K562 (cell line): ENCODE results near the gene LIN9. TPM values are rescaled to one million over a fixed set of nuclear protein-coding genes. Genes with fewer than 3 reads are reported as not detected.

Experiments
- ATAC-seq: fragments of 200-7000 bp; cut with Tn5 transposase; 3 replicates; pipeline ENCODE4 v1.9.1; 2020; ENCODE audit warnings: moderate library complexity
- BruUV-seq: library from RNA; stranded (reverse); fragments of 400-500 nt; replicated peaks from 2 replicates; lab custom pipeline; 2021; lab: Mats Ljungman, UMichigan
- CTCF ChIA-PET: fragments of 300-600 bp; formaldehyde crosslinking; extraction: SDS; loops from one replicate; lab custom pipeline; 2021; ENCODE audit warnings: low intra/inter-chr PET ratio; lab: Yijun Ruan, JAX
- POLR2A ChIA-PET: fragments of 300-600, 350-650 bp; sonication (Branson Sonifier 250); formaldehyde crosslinking; extraction: SDS; loops from one replicate; lab custom pipeline; 2021; ENCODE audit warnings: antibody characterized with exemption, inconsistent platforms; lab: Yijun Ruan, JAX
- DNase-seq, 4 experiments: peaks; one replicate each; pipeline versions ENCODE4 v3.0.0 to v3.0.0-alpha.2; 2011 to 2018; ENCODE audit warnings: low spot score in 3 of 4, mixed read lengths in 3 of 4; ENCODE audit errors: extremely low read depth in 1 of 4
- FAIRE-seq: peaks from 2 replicates; lab custom pipeline; 2011; peaks lifted over from hg19 to GRCh38; lab: Jason Lieb, UNC
- H2AFZ ChIP-seq: 2 replicates; pipeline ENCODE4 v1.6.0; 2011; ENCODE audit warnings: low read depth, low read length, control low read depth, inconsistent platforms
- H3K27ac ChIP-seq: fragments of 200-600 bp; 3 replicates; pipeline ENCODE4 v1.8.0; 2011; ENCODE audit warnings: low read depth, mild to moderate bottlenecking, control low read depth, inconsistent platforms, low read length, moderate library complexity, mixed read lengths; ENCODE audit errors: extremely low read depth
- H3K27me3 ChIP-seq, 2 experiments: fragments of 300-600 bp in 1 of 2; 2 replicates in 1 of 2; 3 replicates in 1 of 2; pipeline versions ENCODE4 v1.6.0 to v1.8.0; 2011; ENCODE audit warnings: inconsistent platforms in 2 of 2, low read length in 2 of 2, mild to moderate bottlenecking in 1 of 2, mixed read lengths in 1 of 2, moderate library complexity in 1 of 2; ENCODE audit not compliant: control insufficient read depth in 2 of 2, insufficient read depth in 2 of 2
- H3K36me3 ChIP-seq: fragments of 300-600 bp; 3 replicates; pipeline ENCODE4 v1.8.0; 2011; ENCODE audit warnings: mild to moderate bottlenecking, low read length, inconsistent platforms; ENCODE audit not compliant: control insufficient read depth, insufficient read depth
- H3K4me1 ChIP-seq, 2 experiments: fragments of 200-600 bp in 1 of 2; replicated peaks in 1 of 2; 2 replicates in 1 of 2; 3 replicates in 1 of 2; pipeline versions ENCODE4 v1.5.1 to v1.8.0; 2011; ENCODE audit warnings: inconsistent platforms in 2 of 2, low read length in 2 of 2, mild to moderate bottlenecking in 1 of 2, mixed read lengths in 1 of 2, moderate library complexity in 1 of 2; ENCODE audit not compliant: control insufficient read depth in 2 of 2, insufficient read depth in 2 of 2
- H3K4me2 ChIP-seq: 2 replicates; pipeline ENCODE4 v1.6.1; 2011; ENCODE audit warnings: low read length, control low read depth, inconsistent platforms, mixed read lengths; ENCODE audit not compliant: insufficient read depth
- H3K4me3 ChIP-seq: fragments of 200-600 bp; sonication (generic), shearing (Covaris generic); 2 replicates; pipeline ENCODE4 v1.5.1; 2016; ENCODE audit warnings: control low read depth, inconsistent platforms
- H3K79me2 ChIP-seq: fragments of 200-600 bp; 3 replicates; pipeline ENCODE4 v1.8.0; 2011; ENCODE audit warnings: low read length, inconsistent platforms; ENCODE audit not compliant: control insufficient read depth, insufficient read depth
- H3K9ac ChIP-seq, 2 experiments: 2 replicates each; pipeline versions ENCODE4 v1.6.0 to v1.6.1; 2011; ENCODE audit warnings: low read depth in 2 of 2, low read length in 2 of 2, control low read depth in 1 of 2, inconsistent platforms in 1 of 2, mild to moderate bottlenecking in 1 of 2, mixed read lengths in 1 of 2; ENCODE audit not compliant: insufficient read depth in 1 of 2
- H3K9me1 ChIP-seq: one replicate; pipeline ENCODE4 v1.6.0; 2011; ENCODE audit warnings: inconsistent platforms, mild to moderate bottlenecking, low read length, moderate library complexity; ENCODE audit not compliant: control insufficient read depth, insufficient read depth
- H3K9me3 ChIP-seq: replicated peaks from 2 replicates; pipeline ENCODE4 v1.5.1; 2011; ENCODE audit warnings: low read depth, low read length, inconsistent platforms; ENCODE audit not compliant: control insufficient read depth, insufficient read depth
- H4K20me1 ChIP-seq: replicated peaks from 2 replicates; pipeline ENCODE4 v1.6.1; 2011; ENCODE audit warnings: low read length, inconsistent platforms, mixed read lengths; ENCODE audit not compliant: control insufficient read depth, insufficient read depth
- BRF1 ChIP-seq: IDR thresholded peaks from 3 replicates; pipeline ENCODE4 v1.6.1; 2011; ENCODE audit warnings: borderline replicate concordance, mild to moderate bottlenecking; ENCODE audit not compliant: insufficient read length; ENCODE audit errors: extremely low read depth
- CEBPB ChIP-seq: fragments of 450-650 bp; IDR thresholded peaks from 2 replicates; pipeline ENCODE4 v1.6.1; 2016; ENCODE audit warnings: missing genetic modification characterization, missing compliant biosample characterization
- CEBPG ChIP-seq, 3 experiments: fragments of 200-800 bp in 1 of 3; sonication (Bioruptor generic) in 1 of 3; sonication (generic) in 1 of 3; formaldehyde crosslinking in 1 of 3; IDR thresholded peaks in 2 of 3; conservative IDR thresholded peaks in 1 of 3; 2 replicates each; pipeline versions ENCODE4 v1.6.1 to v1.8.0; 2016 to 2022; ENCODE audit warnings: missing compliant biosample characterization in 2 of 3, missing genetic modification characterization in 2 of 3, mild to moderate bottlenecking in 1 of 3, missing genetic modification reagents in 1 of 3
- FOSL1 ChIP-seq: fragments of 200-800 bp; sonication (Bioruptor generic); conservative IDR thresholded peaks from 2 replicates; pipeline ENCODE4 v1.6.1; 2016; ENCODE audit warnings: missing genetic modification characterization, missing compliant biosample characterization
- NFIX ChIP-seq: fragments of 250-450 bp; sonication (Bioruptor Pico); IDR thresholded peaks from 2 replicates; pipeline ENCODE4 v1.4.0; 2020; ENCODE audit warnings: low read depth, mild to moderate bottlenecking, moderate library complexity
- SREBF2 ChIP-seq: sonication (generic); formaldehyde crosslinking; IDR thresholded peaks from 2 replicates; pipeline ENCODE4 v1.4.0; 2020; ENCODE audit warnings: mild to moderate bottlenecking, missing genetic modification reagents
- WGBS: fragments of 100-300 bp; shearing (Covaris generic); methylation state at CpG from one replicate; pipeline ENCODE4 v1.1.6; 2016; ENCODE audit warnings: low coverage, mixed read lengths; ENCODE audit not compliant: insufficient coverage; ENCODE audit errors: missing lambda C conversion rate; 5-methylcytosine and 5-hydroxymethylcytosine counted together
- in situ Hi-C: fragments of 300-500 bp; cut with MboI; formaldehyde crosslinking; loops from 4 replicates; pipeline ENCODE4 v1.15.0; 2018; ENCODE audit warnings: inconsistent platforms, mixed read lengths
- intact Hi-C: fragments of 100-400 bp; cut with micrococcal nuclease; formaldehyde crosslinking; loops from 2 replicates; pipeline ENCODE4 v1.14.2; 2022
- polyA plus RNA-seq, 8 experiments: library from polyadenylated mRNA; depleted of rRNA in 4 of 8; stranded (reverse) in 5 of 8; unstranded in 3 of 8; fragments of >200 nt; fragmentation: Nextera tagmentation in 2 of 8; fragmentation: Illumina TruSeq in 1 of 8; extraction: Ambion mirVana in 2 of 8; extraction: Trizol in 1 of 8; gene quantifications; 2 replicates each; pipeline versions ENCODE4 v1.2.1 to v1.2.3, GENCODE V29; 2011 to 2014; ENCODE audit warnings: inconsistent platforms in 1 of 8, missing spikeins in 1 of 8
- total RNA-seq, 7 experiments: library from RNA; depleted of rRNA in 6 of 7; stranded (reverse); fragments of >200 nt in 6 of 7; fragmentation: Illumina TruSeq in 2 of 7; extraction: Trizol in 2 of 7; gene quantifications; 2 replicates each; pipeline versions ENCODE4 v1.2.1 to v1.2.3, GENCODE V29; 2011 to 2021; ENCODE audit warnings: low replicate concordance in 1 of 7
- TF ChIP-seq, protein P1 (sequence below): sonication (generic); IDR thresholded peaks from 2 replicates; pipeline ENCODE4 v1.6.1; 2016
- TF ChIP-seq, protein P2 (sequence below): fragments of 450-650 bp; IDR thresholded peaks from 2 replicates; pipeline ENCODE4 v1.6.1; 2016; ENCODE audit warnings: missing biosample characterization, missing genetic modification characterization

The LIN9 gene
- total and polyA plus RNA-seq, 9 of the 15 experiments (the other 6 are each of a cell fraction or from before 2014, with no cell fraction given), result 18.8 to 33.0 (median 25.5) TPM

DNA sequence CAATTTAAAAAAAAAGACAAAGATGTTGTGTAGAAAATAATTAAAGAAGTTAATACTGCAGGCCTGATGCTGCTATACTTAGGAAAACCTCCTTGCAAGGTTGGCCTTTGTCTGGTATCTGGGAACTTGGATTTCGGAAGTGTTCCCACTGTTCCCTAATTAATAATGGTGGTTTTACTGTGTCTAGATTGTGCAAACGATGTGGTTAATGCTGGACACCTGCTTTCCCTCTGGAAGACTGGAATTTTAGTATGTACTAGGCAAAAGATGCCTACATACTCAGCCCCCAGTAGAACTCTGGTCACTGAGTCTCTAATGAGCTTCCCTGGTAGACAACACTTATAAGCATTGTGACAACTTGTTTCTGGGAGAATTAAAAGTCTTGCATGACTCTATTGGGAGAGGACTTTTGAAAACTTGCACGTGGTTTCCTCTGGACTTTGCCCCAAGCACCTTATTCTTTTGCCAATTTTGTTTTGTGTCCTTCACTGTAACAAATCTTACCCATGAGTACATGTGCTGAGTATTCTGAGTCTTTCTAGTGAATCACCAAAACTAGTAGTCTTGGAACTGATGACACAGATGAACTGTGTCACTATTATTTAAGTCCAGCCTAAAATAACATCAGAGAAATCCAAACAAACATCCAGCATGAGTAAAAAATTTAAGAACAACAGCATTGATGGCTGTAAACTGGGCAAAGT, 40.4 kb downstream of the LIN9 start:
- Histone ChIP-seq H3K9ac (no peak overlapping the region), H3K4me3 (no peak overlapping the region), H3K9me1 (no peaks in the 10 kb centered on the region), H3K79me2 (no peaks in the 10 kb centered on the region), H3K4me2 (no peak overlapping the region), H3K9me3 (no peaks in the 10 kb centered on the region), H2AFZ (no peak overlapping the region), H3K4me1 (no peaks in the 10 kb centered on the region), H4K20me1 (no peaks in the 10 kb centered on the region), H3K27me3 (no peaks in the 10 kb centered on the region), H3K27ac (no peak overlapping the region), H3K36me3 (peaks cover 66% of the 10 kb centered on the region)
- ChIA-PET POLR2A (interaction anchor here (1.0 kb wide), 1 partner anchor 9 kb away, joined by 4 read pairs; no protein-coding TSS in a partner anchor), CTCF (no interaction called here)
- ATAC-seq (no peak), DNase-seq (no peak), FAIRE-seq (no peak)
- in situ Hi-C loops, result no loop called here
- WGBS, result 70% methylated on average over 3 of the region's 3 CpGs
- intact Hi-C loops, result no loop called here
- TF ChIP-seq, protein P1, sequence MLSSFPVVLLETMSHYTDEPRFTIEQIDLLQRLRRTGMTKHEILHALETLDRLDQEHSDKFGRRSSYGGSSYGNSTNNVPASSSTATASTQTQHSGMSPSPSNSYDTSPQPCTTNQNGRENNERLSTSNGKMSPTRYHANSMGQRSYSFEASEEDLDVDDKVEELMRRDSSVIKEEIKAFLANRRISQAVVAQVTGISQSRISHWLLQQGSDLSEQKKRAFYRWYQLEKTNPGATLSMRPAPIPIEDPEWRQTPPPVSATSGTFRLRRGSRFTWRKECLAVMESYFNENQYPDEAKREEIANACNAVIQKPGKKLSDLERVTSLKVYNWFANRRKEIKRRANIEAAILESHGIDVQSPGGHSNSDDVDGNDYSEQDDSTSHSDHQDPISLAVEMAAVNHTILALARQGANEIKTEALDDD, result peak; percentile 6; the same call in 1 of the 2 replicates
- TF ChIP-seq FOSL1 (tag), result no peak
- no TSS peak for BruUV-seq

DNA sequence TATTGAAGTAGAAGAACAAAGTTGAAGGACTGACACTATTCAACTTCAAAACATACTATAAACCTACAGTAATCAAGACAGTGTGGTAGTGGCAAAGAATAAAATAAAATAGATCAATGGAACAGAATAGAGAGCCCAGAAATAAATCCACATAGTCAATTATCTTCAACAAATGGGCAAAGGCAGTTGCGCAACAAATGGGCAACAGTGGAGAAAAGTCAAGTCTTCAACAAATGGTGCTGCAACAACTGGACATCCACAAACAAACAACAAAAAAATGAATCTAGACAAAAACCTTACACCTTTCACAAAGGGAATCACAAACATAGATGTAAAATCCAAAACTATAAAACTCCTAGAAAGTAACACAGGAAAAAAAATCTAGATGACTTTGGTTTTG, 47.1 kb downstream of the LIN9 start:
- Histone ChIP-seq H3K4me3 (no peak overlapping the region), H3K9ac (no peak overlapping the region), H3K4me2 (no peak overlapping the region), H3K9me1 (no peaks in the 10 kb centered on the region), H3K27me3 (no peaks in the 10 kb centered on the region), H2AFZ (no peak overlapping the region), H3K4me1 (no peaks in the 10 kb centered on the region), H3K9me3 (no peaks in the 10 kb centered on the region), H3K79me2 (no peaks in the 10 kb centered on the region; the same call in 2 of the 3 replicates), H3K27ac (no peak overlapping the region), H3K36me3 (peaks cover 60% of the 10 kb centered on the region; the same call in 2 of the 3 replicates), H4K20me1 (no peaks in the 10 kb centered on the region)
- DNase-seq (no peak), FAIRE-seq (no peak), ATAC-seq (no peak)
- peak; percentile 92 for TF ChIP-seq CEBPB (tag)
- no peak for TF ChIP-seq BRF1
- no peak for TF ChIP-seq NFIX (CRISPR knock-in tag)
- TF ChIP-seq, protein P2, sequence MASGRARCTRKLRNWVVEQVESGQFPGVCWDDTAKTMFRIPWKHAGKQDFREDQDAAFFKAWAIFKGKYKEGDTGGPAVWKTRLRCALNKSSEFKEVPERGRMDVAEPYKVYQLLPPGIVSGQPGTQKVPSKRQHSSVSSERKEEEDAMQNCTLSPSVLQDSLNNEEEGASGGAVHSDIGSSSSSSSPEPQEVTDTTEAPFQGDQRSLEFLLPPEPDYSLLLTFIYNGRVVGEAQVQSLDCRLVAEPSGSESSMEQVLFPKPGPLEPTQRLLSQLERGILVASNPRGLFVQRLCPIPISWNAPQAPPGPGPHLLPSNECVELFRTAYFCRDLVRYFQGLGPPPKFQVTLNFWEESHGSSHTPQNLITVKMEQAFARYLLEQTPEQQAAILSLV (tag), result peak; percentile 48; the same call in 1 of the 2 replicates
- TF ChIP-seq SREBF2, result no peak
- peak; percentile 70 for TF ChIP-seq CEBPG (CRISPR knock-in tag; IDR thresholded peaks at IDR 0.05)
- peak; percentile 66 to 93 for TF ChIP-seq CEBPG (tag; conservative IDR thresholded peaks at IDR 0.05 in 1 of 2, IDR thresholded peaks at IDR 0.05 in 1 of 2)
- intact Hi-C loops (no loop called here), in situ Hi-C loops (no loop called here)
- WGBS, result 100% methylated on average over 1 of the region's 1 CpG
- BruUV-seq, result TSS peak; percentile 13
- ChIA-PET POLR2A (no interaction called here), CTCF (no interaction called here)
